ENCODE data around the gene MDH1. TPM values are rescaled to one million over a fixed set of nuclear protein-coding genes. Genes with fewer than 3 reads are reported as not detected.
"Not testable (repeated sequence)": the region's sequence is repeated elsewhere in the genome, so short reads cannot be mapped to it uniquely, and the experiment has no call there.

MDH1 gene
- total and polyA plus RNA-seq, 3 donors from 2014 or later, result 134 to 180 (median 154) TPM

DNA sequence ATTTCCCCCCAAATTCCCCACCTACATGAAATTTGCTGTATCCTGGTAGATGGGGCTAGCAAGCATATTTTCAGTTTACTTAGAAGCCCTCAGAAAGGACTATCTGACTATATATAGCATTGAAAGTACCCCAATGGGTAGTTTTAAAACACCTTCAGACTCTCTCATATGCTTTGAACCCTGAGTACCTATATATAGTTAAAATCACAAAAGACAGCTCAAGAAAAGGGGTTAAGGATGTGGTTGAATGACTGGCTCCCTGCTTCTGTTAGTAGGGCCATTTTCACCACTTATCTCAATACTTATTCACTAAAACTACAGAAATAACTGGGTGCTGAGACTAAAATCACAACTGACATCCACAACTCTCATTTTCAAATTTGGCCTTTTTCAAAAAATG, 19.0 kb upstream of the MDH1 start:
- Histone ChIP-seq H3K27me3 (no peaks in the 10 kb centered on the region), H3K4me3 (no peak overlapping the region), H3K4me1 (no peaks in the 10 kb centered on the region), H3K9me3 (no peaks in the 10 kb centered on the region), H3K27ac (no peak overlapping the region), H3K36me3 (ENCODE audit: low read depth, missing control alignments) (no peaks in the 10 kb centered on the region)
- DNase-seq, result no peak
- intact Hi-C loops (cut with DNase I; ENCODE audit: low total_unique reads), result no loop called here
- no peak for TF ChIP-seq POLR2A (IDR thresholded peaks at IDR 0.05)
- TF ChIP-seq, protein P1, sequence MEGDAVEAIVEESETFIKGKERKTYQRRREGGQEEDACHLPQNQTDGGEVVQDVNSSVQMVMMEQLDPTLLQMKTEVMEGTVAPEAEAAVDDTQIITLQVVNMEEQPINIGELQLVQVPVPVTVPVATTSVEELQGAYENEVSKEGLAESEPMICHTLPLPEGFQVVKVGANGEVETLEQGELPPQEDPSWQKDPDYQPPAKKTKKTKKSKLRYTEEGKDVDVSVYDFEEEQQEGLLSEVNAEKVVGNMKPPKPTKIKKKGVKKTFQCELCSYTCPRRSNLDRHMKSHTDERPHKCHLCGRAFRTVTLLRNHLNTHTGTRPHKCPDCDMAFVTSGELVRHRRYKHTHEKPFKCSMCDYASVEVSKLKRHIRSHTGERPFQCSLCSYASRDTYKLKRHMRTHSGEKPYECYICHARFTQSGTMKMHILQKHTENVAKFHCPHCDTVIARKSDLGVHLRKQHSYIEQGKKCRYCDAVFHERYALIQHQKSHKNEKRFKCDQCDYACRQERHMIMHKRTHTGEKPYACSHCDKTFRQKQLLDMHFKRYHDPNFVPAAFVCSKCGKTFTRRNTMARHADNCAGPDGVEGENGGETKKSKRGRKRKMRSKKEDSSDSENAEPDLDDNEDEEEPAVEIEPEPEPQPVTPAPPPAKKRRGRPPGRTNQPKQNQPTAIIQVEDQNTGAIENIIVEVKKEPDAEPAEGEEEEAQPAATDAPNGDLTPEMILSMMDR (IDR thresholded peaks at IDR 0.05), result no peak

- Histone ChIP-seq H3K4me3 (no peak overlapping the region), H3K36me3 (ENCODE audit: low read depth, missing control alignments) (no peaks in the 10 kb centered on the region), H3K27ac (no peak overlapping the region), H3K4me1 (no peaks in the 10 kb centered on the region), H3K27me3 (no peaks in the 10 kb centered on the region), H3K9me3 (no peaks in the 10 kb centered on the region)
- TF ChIP-seq POLR2A (IDR thresholded peaks at IDR 0.05), result no peak
- TF ChIP-seq, protein P1 (IDR thresholded peaks at IDR 0.05), result no peak
- intact Hi-C loops (cut with DNase I; ENCODE audit: low total_unique reads), result no loop called here
- no peak for DNase-seq
- 82 to 88% methylated on average over 2 of the region's 2 CpGs for WGBS, 2 donors
These were observed 17.5 kb upstream of the MDH1 start for GRCh38 chr2:63571291-63571690.

GRCh38 chr2:63572001-63572400, 16.8 kb upstream of the MDH1 start:
- H3K4me1 ChIP-seq, result no peaks in the 10 kb centered on the region
- no peak for DNase-seq
- TF ChIP-seq, protein P1 (IDR thresholded peaks at IDR 0.05), result no peak
- TF ChIP-seq POLR2A (IDR thresholded peaks at IDR 0.05), result no peak
- no peak overlapping the region for H3K4me3 ChIP-seq
- H3K36me3 ChIP-seq (ENCODE audit: low read depth, missing control alignments), result no peaks in the 10 kb centered on the region
- intact Hi-C loops (cut with DNase I; ENCODE audit: low total_unique reads), result no loop called here
- 90 to 96% methylated on average over 2 of the region's 2 CpGs for WGBS, 2 donors
- H3K9me3 ChIP-seq, result no peaks in the 10 kb centered on the region
- no peaks in the 10 kb centered on the region for H3K27me3 ChIP-seq
- no peak overlapping the region for H3K27ac ChIP-seq

GRCh38 chr2:63573026-63573425, 15.7 kb upstream of the MDH1 start:
- 95 to 99% methylated on average over 3 of the region's 3 CpGs for WGBS, 2 donors
- H3K27me3 ChIP-seq; H3K4me1 ChIP-seq; H3K36me3 ChIP-seq (ENCODE audit: low read depth, missing control alignments); H3K9me3 ChIP-seq; H3K4me3 ChIP-seq; H3K27ac ChIP-seq; DNase-seq; intact Hi-C loops (cut with DNase I; ENCODE audit: low total_unique reads): not testable (repeated sequence)

DNA sequence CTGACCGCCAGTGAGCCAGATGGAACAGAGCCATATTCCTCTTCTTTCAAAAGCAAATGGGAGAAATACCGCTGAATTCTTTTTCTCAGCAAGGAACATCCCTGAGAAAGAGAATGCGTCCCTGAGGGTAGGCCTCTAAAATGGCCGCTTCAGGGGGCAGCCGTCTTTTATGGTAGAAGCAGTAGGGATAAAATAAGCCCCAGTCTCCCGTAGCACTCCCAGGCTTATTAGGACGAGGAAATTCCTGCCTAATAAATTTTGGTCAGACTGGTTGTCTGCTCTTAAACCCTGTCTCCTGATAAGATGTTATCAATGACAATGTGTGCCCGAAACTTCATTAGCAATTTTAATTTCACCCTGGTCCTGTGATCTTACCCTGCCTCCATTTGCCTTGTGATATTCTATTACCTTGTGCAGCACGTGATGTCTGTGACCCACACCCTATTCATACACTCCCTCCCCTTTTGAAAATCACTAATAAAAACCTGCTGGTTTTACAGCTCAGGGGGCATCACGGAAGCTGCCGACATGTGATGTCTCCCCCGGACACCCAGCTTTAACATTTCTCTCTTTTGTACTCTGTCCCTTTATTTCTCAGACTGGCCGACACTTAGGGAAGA, 14.9 kb upstream of the MDH1 start:
- DNase-seq; H3K36me3 ChIP-seq (ENCODE audit: low read depth, missing control alignments); H3K4me3 ChIP-seq; intact Hi-C loops (cut with DNase I; ENCODE audit: low total_unique reads); H3K9me3 ChIP-seq; H3K27ac ChIP-seq; H3K4me1 ChIP-seq; H3K27me3 ChIP-seq: not testable (repeated sequence)
- WGBS, 2 donors, result 95 to 98% methylated on average over 13 of the region's 13 CpGs

- TF ChIP-seq POLR2A (IDR thresholded peaks at IDR 0.05), result no peak
- TF ChIP-seq, protein P1 (IDR thresholded peaks at IDR 0.05), result no peak
- H3K4me3 ChIP-seq, result no peak overlapping the region
- H3K27ac ChIP-seq, result no peak overlapping the region
- no peak for DNase-seq
- intact Hi-C loops (cut with DNase I; ENCODE audit: low total_unique reads), result no loop called here
- no peaks in the 10 kb centered on the region for H3K9me3 ChIP-seq
- no peaks in the 10 kb centered on the region for H3K36me3 ChIP-seq (ENCODE audit: low read depth, missing control alignments)
- H3K27me3 ChIP-seq, result no peaks in the 10 kb centered on the region
- no peaks in the 10 kb centered on the region for H3K4me1 ChIP-seq
These were observed 12.2 kb upstream of the MDH1 start for GRCh38 chr2:63576546-63576945.
